HK-2 (cell line): Measurements from ENCODE around the gene CENPC.
"Not testable (repeated sequence)": the region's sequence is repeated elsewhere in the genome, so short reads cannot be mapped to it uniquely, and the experiment has no call there.

Experiments used
- DNase-seq: peaks from one replicate; pipeline ENCODE4 v3.0.0-alpha.2; 2018; ENCODE audit not compliant: unreplicated experiment

CENPC gene

DNA sequence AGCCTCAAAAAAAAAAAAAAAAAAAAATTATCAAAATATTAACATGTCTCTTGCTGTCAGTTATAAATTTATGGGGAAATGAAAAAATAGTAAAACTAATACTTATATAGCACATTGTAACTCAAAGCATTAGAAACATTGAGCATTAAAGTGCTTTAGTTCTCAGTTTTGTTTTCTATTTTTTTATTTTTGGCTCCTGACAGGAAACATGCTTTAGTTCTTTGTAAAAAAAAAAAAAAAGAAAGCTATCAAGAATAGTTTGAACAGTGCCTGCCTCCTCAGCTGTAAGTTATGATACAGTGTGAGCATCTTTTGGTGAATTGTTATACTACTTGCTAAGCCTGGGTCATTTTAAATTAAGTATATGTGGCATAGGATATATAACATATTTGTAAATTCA, 5.1 kb upstream of the CENPC start:
- DNase-seq = no peak

DNA sequence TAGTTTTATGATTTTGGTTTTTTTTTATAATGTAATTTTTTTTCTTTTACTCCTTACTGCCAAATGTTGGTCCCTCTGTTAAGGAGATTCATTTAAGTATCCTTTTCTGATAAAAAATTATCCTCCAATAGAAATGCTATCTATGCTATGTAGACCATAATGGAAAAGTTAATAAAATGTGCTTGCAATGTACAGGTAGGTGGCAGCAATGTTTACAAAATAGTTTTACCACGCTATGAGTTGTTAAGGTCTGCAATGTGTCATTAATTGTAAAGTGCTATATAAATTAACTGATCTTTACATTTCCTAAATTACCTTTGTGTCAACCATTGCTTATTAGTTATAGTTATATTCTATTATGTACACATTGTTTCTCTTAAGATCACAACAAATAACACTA, 3.8 kb upstream of the CENPC start:
- DNase-seq = no peak

- no peak for DNase-seq
Measured at GRCh38 chr4:67546971-67547370, 1.7 kb upstream of the CENPC start.

DNA sequence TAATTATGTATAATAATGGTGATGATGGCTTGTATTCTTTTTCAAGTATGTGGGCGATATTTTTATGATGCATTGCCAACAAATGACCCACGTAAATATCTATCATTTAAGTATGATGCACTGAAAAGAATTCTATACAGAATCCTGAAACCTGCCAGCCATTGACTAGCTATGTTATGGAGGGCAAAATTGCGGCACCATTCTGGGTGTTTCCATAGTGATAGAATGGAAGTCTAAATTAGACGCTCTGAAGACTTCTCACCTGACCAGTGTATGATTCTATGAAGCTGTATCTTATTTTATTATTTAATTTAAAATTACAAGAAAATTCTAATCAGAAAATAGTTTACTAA, 677 bp upstream of the CENPC start:
- no peak for DNase-seq

- DNase-seq = no peak
Measured at GRCh38 chr4:67542076-67542475, 3.2 kb downstream of the CENPC start.

DNA sequence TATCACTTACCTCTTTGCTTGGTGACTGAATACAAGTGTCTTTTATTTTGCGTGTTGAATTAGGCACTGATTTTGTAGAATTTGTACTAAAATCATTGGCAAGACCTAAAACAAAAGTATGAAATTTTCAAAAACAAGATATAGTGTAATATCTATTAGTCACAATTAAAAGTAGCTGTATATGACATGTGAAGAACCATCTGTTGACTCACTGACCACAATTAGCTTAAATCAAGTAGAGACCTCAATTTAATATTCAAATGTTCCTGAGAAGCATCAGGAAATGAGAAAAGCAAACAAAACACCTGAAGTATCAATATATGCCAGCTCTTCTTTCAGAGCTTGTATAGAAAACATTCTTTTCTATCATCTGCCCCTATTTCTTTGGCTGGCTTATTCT, 5.5 kb downstream of the CENPC start:
- no peak for DNase-seq

DNA sequence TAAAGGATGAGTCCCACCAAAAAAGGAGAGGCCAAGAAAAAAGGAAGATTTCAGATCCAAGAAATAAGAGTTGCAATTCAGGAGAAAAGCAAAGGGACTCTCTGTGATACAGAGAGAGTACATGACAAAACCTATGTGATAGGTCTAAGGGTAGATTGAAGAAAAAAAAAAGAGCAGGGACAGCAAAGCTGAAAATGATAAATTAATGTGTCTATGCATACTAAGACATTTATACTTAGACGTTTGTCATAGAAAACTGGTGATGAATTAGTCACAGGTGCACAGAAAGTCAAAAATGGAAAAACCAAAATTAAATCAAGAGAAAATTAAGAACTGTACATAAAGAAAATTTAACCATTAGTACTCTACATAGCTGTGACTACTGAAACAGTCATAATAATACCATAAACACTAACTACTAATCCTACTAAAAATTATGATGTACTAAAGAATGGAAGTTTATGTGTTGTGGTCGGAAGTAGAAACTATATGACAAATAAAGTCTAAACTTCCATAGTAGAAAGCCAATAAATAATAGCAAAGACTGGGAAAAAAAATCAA, 9.9 kb downstream of the CENPC start:
- no peak for DNase-seq

GRCh38 chr4:67533112-67533511, 12.2 kb downstream of the CENPC start:
- DNase-seq = no peak

DNA sequence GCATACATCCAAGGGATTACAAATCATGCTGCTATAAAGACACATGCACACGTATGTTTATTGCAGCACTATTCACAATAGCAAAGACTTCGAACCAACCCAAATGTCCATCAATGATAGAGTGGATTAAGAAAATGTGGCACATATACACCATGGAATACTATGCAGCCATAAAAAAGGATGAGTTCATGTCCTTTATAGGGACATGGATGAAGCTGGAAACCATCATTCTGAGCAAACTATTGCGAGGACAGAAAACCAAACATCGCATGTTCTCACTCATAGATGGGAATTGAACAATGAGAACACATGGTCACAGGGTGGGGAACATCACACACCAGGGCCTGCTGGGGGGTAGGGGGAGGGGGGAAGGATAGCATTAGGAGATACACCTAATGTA, 12.9 kb downstream of the CENPC start:
- DNase-seq = not testable (repeated sequence)

- no peak for DNase-seq
Measured at GRCh38 chr4:67531379-67531962, 13.8 kb downstream of the CENPC start.

- not testable (repeated sequence) for DNase-seq
Measured at GRCh38 chr4:67524140-67524539, 21.2 kb downstream of the CENPC start.

DNA sequence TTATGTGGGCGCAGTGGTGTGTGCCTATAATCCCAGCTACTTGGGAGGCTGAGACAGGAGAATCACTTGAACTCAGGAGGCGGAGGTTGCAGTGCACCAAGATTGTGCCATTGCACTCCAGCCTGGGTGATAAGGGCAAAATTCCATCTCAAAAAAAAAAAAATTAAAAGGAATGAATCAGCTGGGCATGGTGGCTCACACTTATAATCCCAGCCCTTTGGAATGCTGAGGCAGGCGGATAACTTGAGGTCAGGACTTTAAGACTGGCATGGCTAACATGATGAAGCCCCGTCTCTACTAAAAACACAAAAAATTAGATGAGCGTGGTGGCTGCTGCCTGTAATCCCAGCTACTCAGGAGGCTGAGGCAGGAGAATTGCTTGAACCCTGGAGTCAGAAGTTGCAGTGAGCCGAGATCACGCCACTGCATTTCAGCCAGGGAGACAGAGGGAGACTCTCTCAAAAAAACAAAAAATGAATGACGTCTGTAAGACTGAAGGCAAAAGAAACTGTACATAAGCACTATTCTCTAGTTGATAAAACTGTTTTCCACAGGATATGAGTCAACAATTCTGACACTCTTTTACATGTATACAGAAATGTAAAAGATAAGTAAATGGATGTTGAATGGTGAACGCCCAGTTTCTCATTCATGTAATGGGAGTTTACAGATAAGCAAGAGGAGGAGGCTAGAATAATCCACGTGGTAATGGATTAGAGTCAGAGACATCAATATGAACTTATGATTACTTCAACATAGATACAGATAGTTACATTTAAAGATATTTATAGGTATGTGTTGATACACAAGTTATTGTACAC, 22.2 kb downstream of the CENPC start:
- no peak for DNase-seq

GRCh38 chr4:67522230-67522629, 23.1 kb downstream of the CENPC start:
- DNase-seq = no peak

GRCh38 chr4:67521506-67521905, 23.8 kb downstream of the CENPC start:
- no peak for DNase-seq

GRCh38 chr4:67520141-67520540, 25.2 kb downstream of the CENPC start:
- DNase-seq = no peak

GRCh38 chr4:67512501-67512900, 32.8 kb downstream of the CENPC start:
- no peak for DNase-seq

DNA sequence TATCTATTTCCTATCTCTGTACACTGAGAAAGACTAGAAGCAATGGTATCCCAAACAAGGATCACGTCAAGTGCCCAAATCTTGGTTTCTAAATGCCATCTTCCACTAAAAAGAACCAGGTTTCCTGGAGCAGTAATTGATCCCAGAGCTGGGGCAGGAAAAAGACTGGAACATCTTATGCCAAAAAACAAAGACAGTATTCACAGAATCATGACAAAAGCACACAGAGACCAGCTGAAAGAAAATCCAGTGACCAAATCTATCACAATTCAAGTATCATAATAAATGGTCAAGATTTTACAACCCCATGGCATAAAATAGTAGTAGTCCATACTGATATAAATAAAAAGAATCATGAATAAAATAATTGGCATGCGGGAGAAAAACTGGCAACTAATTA, 44.9 kb downstream of the CENPC start:
- DNase-seq = no peak

GRCh38 chr4:67499799-67500198, 45.5 kb downstream of the CENPC start:
- no peak for DNase-seq

GRCh38 chr4:67483868-67484602, 61.3 kb downstream of the CENPC start:
- DNase-seq = no peak

- DNase-seq = no peak
Measured at GRCh38 chr4:67480810-67481209, 64.5 kb downstream of the CENPC start.

- DNase-seq = no peak
Measured at GRCh38 chr4:67475155-67475554, 70.1 kb downstream of the CENPC start.

DNA sequence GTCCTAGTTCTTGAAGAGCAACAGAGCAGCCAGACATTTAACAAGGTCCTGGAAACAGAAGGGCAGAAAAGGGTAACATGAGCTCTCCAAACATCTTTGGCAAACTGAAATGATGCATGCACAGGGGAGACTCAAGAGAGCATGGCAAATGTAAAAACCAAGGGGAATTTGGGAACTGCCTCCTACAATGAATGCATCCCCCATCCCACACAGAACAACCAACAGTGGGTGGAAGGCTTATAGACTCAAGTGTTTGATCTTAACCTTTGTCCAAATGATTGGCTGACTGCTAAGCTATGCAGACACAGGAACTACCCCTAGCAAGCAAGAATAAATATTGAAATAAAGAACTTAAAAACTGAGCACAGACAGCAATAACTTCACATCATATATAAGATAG, 74.4 kb downstream of the CENPC start:
- DNase-seq = no peak

DNA sequence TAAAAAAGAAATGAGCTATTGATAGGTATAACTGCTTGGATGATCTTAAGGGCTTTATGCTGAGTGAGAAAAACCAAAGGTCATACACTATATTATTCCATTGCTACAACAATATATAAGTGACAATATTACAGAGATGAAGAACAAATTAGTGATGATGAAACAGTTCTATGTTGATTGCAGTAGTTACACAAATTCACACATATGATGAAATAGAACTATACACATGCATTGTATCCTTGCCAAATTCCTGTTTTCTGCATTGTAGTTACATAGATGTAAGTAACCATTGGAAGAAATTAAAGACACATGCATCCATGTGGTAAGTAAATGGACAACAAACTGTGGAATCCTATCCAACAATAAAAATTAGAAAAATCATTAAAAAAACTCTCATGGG, 76.5 kb downstream of the CENPC start:
- DNase-seq = no peak
